ENCODE measurements around the gene KCNK7.

- TF ChIP-seq CTCF (IDR thresholded peaks at IDR 0.05) (no peak), POLR2AphosphoS5 (IDR thresholded peaks at IDR 0.05; ENCODE audit: low read depth, low read length) (0 out of 2 replicates have a peak, but pooled peaks have one; percentile 9), REST (IDR thresholded peaks at IDR 0.05; ENCODE audit: insufficient read depth in 1 of 2, low read depth in 2 of 2, low read length in 1 of 2) (no peak)
Observed at GRCh38 chr11:65595131-65595530, 469 bp downstream of the KCNK7 start.

Data from Panc1 (cell line).